ENCODE measurements around the gene LPP.

The LPP gene

DNA sequence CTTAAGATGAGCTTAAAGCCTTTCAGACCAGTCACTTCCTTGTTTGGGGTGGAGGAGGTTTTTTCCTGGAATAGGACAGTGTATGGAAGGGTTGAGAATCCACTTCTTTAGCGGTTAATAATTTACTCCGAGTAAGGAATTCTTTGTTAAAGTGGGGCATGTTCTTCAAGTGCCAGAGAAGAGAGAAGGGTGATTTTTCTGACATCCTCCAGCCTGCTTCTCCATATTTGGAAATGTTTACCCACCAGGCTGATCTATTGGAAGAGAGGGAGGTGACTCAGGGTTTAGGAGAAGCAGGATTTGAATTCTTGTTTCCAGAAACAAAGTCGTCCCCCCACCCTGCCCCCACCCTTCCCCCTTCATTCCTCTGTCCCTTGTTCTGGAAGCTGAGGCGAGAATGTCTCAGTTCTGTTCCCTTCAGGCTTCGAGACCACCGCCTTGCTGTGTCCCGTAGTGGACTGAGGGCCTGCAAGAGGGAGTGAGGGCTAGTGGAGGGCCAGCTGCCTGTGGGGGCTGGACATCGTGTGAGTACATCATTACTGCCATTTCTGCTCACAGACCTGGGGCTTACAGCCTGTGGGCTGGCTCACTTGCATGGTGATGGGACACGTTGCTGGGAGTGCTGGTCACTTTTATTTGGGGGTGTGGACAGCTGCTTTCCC lies 58.5 kb downstream of the LPP start:
- Histone ChIP-seq H3K4me3 (ENCODE audit: low read length) (no peak overlapping the region), H3K4me1 (ENCODE audit: control insufficient read depth, low read depth, low read length) (peaks cover 6% of the 10 kb centered on the region), H3K27me3 (ENCODE audit: insufficient read depth, low read length, poor library complexity) (no peaks in the 10 kb centered on the region), H3K23ac (ENCODE audit: low read length) (peak overlapping the region; percentile 29), H3K4ac (ENCODE audit: low read depth, low read length) (peak overlapping the region; percentile 8), H2AK5ac (ENCODE audit: low read length) (no peak overlapping the region), H2BK5ac (ENCODE audit: low read length) (peak overlapping the region; percentile 35), H3K18ac (ENCODE audit: low read length) (peak overlapping the region; percentile 0), H3K4me2 (ENCODE audit: low read length) (no peak overlapping the region), H4K8ac (ENCODE audit: low read depth, low read length) (no peak overlapping the region), H3K36me3 (ENCODE audit: control insufficient read depth, insufficient read depth, low read length) (no peaks in the 10 kb centered on the region), H3K9ac (ENCODE audit: low read length) (peak overlapping the region; percentile 56), H3K79me1 (ENCODE audit: low read length) (peaks cover 17% of the 10 kb centered on the region), H3K79me2 (ENCODE audit: control insufficient read depth, insufficient read depth, low read length) (peaks cover 12% of the 10 kb centered on the region), H2BK120ac (ENCODE audit: low read depth, low read length) (no peak overlapping the region), H3K27ac (ENCODE audit: low read depth, low read length) (no peak overlapping the region), H4K5ac (ENCODE audit: low read length) (no peak overlapping the region), H3K56ac (ENCODE audit: low read length) (peak overlapping the region; percentile 80), H2BK15ac (replicated peaks; ENCODE audit: low read depth) (no peak overlapping the region)
- WGBS (ENCODE audit: extremely low coverage, insufficient coverage, low lambda C conversion rate), result no CpG with 5 or more reads among the region's 9 CpGs
- DNase-seq, result peak; percentile 87

DNA sequence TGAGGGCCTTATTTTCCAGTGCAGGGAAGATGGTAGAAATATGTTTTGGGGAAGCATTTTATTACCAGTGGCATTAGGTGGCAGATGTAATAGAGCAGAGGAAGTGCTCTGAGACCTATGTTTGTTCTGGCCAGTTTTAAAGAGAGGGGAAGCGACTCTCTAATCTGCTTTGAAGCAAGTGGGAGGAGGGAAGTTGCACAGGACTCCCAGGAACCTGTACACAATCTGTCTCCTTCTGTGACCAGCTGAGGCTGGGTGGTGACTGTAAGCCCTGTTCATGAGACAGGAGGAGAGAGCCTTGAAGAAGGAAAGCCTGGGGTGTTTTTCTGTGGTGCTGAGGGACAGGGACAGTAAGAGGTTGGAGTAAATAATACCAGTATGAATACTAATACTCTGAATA lies 60.5 kb downstream of the LPP start:
- peaks cover 11% of the 10 kb centered on the region for H3K79me2 ChIP-seq (ENCODE audit: control insufficient read depth, insufficient read depth, low read length)
- H3K4me2 ChIP-seq (ENCODE audit: low read length), result no peak overlapping the region
- no peaks in the 10 kb centered on the region for H3K36me3 ChIP-seq (ENCODE audit: control insufficient read depth, insufficient read depth, low read length)
- H2BK5ac ChIP-seq (ENCODE audit: low read length), result no peak overlapping the region
- H4K8ac ChIP-seq (ENCODE audit: low read depth, low read length), result no peak overlapping the region
- no peak overlapping the region for H2BK15ac ChIP-seq (replicated peaks; ENCODE audit: low read depth)
- no peak overlapping the region for H2AK5ac ChIP-seq (ENCODE audit: low read length)
- no peak overlapping the region for H2BK120ac ChIP-seq (ENCODE audit: low read depth, low read length)
- H3K23ac ChIP-seq (ENCODE audit: low read length), result no peak overlapping the region
- H3K9ac ChIP-seq (ENCODE audit: low read length), result no peak overlapping the region
- H3K18ac ChIP-seq (ENCODE audit: low read length), result no peak overlapping the region
- no peak overlapping the region for H4K5ac ChIP-seq (ENCODE audit: low read length)
- DNase-seq, result no peak
- no CpG with 5 or more reads among the region's 1 CpG for WGBS (ENCODE audit: extremely low coverage, insufficient coverage, low lambda C conversion rate)
- H3K79me1 ChIP-seq (ENCODE audit: low read length), result peaks cover 13% of the 10 kb centered on the region
- H3K27ac ChIP-seq (ENCODE audit: low read depth, low read length), result no peak overlapping the region
- H3K4ac ChIP-seq (ENCODE audit: low read depth, low read length), result no peak overlapping the region
- H3K4me3 ChIP-seq (ENCODE audit: low read length), result no peak overlapping the region
- no peaks in the 10 kb centered on the region for H3K27me3 ChIP-seq (ENCODE audit: insufficient read depth, low read length, poor library complexity)
- H3K56ac ChIP-seq (ENCODE audit: low read length), result no peak overlapping the region
- H3K4me1 ChIP-seq (ENCODE audit: control insufficient read depth, low read depth, low read length), result peaks cover 6% of the 10 kb centered on the region

DNA sequence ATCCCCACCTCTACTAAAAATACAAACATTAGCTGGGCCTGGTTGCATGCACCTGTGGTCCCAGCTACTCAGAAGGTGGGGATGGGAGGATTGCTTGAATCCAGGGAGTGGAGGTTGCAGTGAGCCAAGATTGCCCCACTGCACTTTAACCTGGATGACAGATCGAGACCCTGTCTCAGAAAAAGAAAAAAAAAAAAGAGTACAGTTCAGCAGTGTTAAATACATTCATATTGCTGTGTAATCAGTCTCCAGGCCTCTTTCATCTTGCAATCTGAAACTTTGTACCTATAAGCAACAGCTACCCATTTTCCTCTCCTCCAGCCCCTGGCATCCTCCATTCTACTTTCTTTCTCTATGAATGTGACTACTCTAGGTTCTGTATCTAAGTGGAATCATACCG lies 61.2 kb downstream of the LPP start:
- Histone ChIP-seq H3K4ac (ENCODE audit: low read depth, low read length) (no peak overlapping the region), H3K56ac (ENCODE audit: low read length) (no peak overlapping the region), H3K27ac (ENCODE audit: low read depth, low read length) (no peak overlapping the region), H3K23ac (ENCODE audit: low read length) (no peak overlapping the region), H3K36me3 (ENCODE audit: control insufficient read depth, insufficient read depth, low read length) (no peaks in the 10 kb centered on the region), H4K5ac (ENCODE audit: low read length) (no peak overlapping the region), H3K4me1 (ENCODE audit: control insufficient read depth, low read depth, low read length) (peaks cover 6% of the 10 kb centered on the region), H3K79me1 (ENCODE audit: low read length) (peaks cover 14% of the 10 kb centered on the region), H4K8ac (ENCODE audit: low read depth, low read length) (no peak overlapping the region), H3K18ac (ENCODE audit: low read length) (no peak overlapping the region), H3K4me3 (ENCODE audit: low read length) (no peak overlapping the region), H3K27me3 (ENCODE audit: insufficient read depth, low read length, poor library complexity) (no peaks in the 10 kb centered on the region), H2AK5ac (ENCODE audit: low read length) (no peak overlapping the region), H3K79me2 (ENCODE audit: control insufficient read depth, insufficient read depth, low read length) (peaks cover 9% of the 10 kb centered on the region), H3K9ac (ENCODE audit: low read length) (no peak overlapping the region), H2BK120ac (ENCODE audit: low read depth, low read length) (no peak overlapping the region), H2BK5ac (ENCODE audit: low read length) (no peak overlapping the region), H2BK15ac (replicated peaks; ENCODE audit: low read depth) (no peak overlapping the region), H3K4me2 (ENCODE audit: low read length) (no peak overlapping the region)
- WGBS (ENCODE audit: extremely low coverage, insufficient coverage, low lambda C conversion rate), result no CpG with 5 or more reads among the region's 2 CpGs
- no peak for DNase-seq

DNA sequence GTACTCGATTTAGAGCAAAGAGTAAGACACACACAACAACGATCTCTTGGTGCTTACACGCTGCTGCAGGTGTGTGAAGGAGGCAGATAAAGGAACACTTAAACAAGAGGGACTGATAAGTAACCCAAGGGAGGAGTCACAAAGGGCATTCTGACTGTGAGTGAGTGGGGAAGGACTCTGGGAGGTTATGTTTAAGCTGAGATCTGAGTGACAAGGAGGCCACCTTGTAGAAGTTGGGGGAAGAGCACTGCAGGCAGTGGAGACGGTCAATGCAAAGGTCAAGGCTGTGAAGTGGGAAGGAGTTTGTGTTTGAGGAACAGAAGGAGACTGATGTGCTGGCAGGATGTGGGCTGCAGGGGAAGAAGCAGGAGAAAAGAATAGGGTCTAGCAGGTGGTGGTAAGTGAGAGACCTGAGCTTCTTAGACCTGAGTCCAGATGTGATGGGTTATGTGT lies 63.1 kb downstream of the LPP start:
- Histone ChIP-seq H4K5ac (ENCODE audit: low read length) (no peak overlapping the region), H3K23ac (ENCODE audit: low read length) (no peak overlapping the region), H3K36me3 (ENCODE audit: control insufficient read depth, insufficient read depth, low read length) (no peaks in the 10 kb centered on the region), H2BK5ac (ENCODE audit: low read length) (no peak overlapping the region), H3K79me2 (ENCODE audit: control insufficient read depth, insufficient read depth, low read length) (peaks cover 18% of the 10 kb centered on the region), H2BK15ac (replicated peaks; ENCODE audit: low read depth) (no peak overlapping the region), H3K9ac (ENCODE audit: low read length) (no peak overlapping the region), H3K4me1 (ENCODE audit: control insufficient read depth, low read depth, low read length) (peaks cover 6% of the 10 kb centered on the region), H3K27me3 (ENCODE audit: insufficient read depth, low read length, poor library complexity) (no peaks in the 10 kb centered on the region), H4K8ac (ENCODE audit: low read depth, low read length) (no peak overlapping the region), H3K4me3 (ENCODE audit: low read length) (no peak overlapping the region), H3K79me1 (ENCODE audit: low read length) (peaks cover 23% of the 10 kb centered on the region), H3K18ac (ENCODE audit: low read length) (no peak overlapping the region), H2AK5ac (ENCODE audit: low read length) (no peak overlapping the region), H3K56ac (ENCODE audit: low read length) (no peak overlapping the region), H3K27ac (ENCODE audit: low read depth, low read length) (no peak overlapping the region), H3K4ac (ENCODE audit: low read depth, low read length) (no peak overlapping the region), H3K4me2 (ENCODE audit: low read length) (no peak overlapping the region), H2BK120ac (ENCODE audit: low read depth, low read length) (no peak overlapping the region)
- no peak for DNase-seq
- no CpG with 5 or more reads among the region's 4 CpGs for WGBS (ENCODE audit: extremely low coverage, insufficient coverage, low lambda C conversion rate)

DNA sequence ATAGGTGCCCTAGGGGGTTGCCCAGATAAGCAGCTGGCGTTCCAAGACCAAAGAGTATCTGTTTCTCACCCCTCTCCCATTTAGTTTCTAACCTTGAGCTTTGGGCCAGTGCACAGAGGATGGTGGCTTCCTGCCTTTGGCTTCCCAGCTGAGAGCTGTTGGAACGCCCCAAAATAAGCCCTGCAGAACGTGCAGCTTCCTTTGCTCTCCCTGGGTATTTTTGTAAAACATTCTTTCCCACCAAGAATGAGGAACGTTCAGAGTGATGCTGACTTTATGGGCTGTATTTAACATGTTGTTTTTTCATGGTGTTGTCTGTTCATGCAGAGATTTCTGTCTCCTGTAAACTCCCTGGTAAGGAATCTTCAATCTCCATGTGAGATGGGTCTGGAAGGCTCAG lies 63.8 kb downstream of the LPP start:
- Histone ChIP-seq H3K27ac (ENCODE audit: low read depth, low read length) (no peak overlapping the region), H2BK120ac (ENCODE audit: low read depth, low read length) (no peak overlapping the region), H3K4me1 (ENCODE audit: control insufficient read depth, low read depth, low read length) (peaks cover 4% of the 10 kb centered on the region), H2BK15ac (replicated peaks; ENCODE audit: low read depth) (no peak overlapping the region), H3K4ac (ENCODE audit: low read depth, low read length) (no peak overlapping the region), H3K23ac (ENCODE audit: low read length) (no peak overlapping the region), H3K79me1 (ENCODE audit: low read length) (peaks cover 22% of the 10 kb centered on the region), H3K27me3 (ENCODE audit: insufficient read depth, low read length, poor library complexity) (no peaks in the 10 kb centered on the region), H3K18ac (ENCODE audit: low read length) (no peak overlapping the region), H3K56ac (ENCODE audit: low read length) (no peak overlapping the region), H3K9ac (ENCODE audit: low read length) (no peak overlapping the region), H2BK5ac (ENCODE audit: low read length) (no peak overlapping the region), H3K4me3 (ENCODE audit: low read length) (no peak overlapping the region), H4K5ac (ENCODE audit: low read length) (no peak overlapping the region), H3K4me2 (ENCODE audit: low read length) (no peak overlapping the region), H4K8ac (ENCODE audit: low read depth, low read length) (no peak overlapping the region), H3K79me2 (ENCODE audit: control insufficient read depth, insufficient read depth, low read length) (peaks cover 16% of the 10 kb centered on the region), H2AK5ac (ENCODE audit: low read length) (no peak overlapping the region), H3K36me3 (ENCODE audit: control insufficient read depth, insufficient read depth, low read length) (no peaks in the 10 kb centered on the region)
- no peak for DNase-seq
- WGBS (ENCODE audit: extremely low coverage, insufficient coverage, low lambda C conversion rate), result no CpG with 5 or more reads among the region's 4 CpGs

DNA sequence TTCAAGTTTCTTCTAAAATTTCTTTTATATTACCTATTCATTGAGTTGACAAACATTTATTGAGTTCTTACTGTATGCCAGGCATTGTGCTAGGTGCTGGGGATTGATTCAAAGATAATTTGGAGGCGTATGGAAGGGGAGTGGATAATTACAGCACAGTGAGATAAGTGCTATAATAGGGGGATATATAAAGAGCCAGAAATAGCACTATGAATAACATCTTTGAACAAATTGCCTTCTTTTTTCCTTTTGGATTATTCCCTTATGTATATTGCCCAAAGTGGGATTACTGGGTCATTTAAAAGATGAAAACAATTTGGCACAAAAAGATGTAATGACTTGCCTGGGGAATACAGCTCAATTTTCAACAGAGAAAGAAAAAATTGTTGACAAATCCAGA lies 64.6 kb downstream of the LPP start:
- no CpG with 5 or more reads among the region's 1 CpG for WGBS (ENCODE audit: extremely low coverage, insufficient coverage, low lambda C conversion rate)
- Histone ChIP-seq H3K4me3 (ENCODE audit: low read length) (no peak overlapping the region), H3K27ac (ENCODE audit: low read depth, low read length) (no peak overlapping the region), H3K27me3 (ENCODE audit: insufficient read depth, low read length, poor library complexity) (no peaks in the 10 kb centered on the region), H3K79me2 (ENCODE audit: control insufficient read depth, insufficient read depth, low read length) (peaks cover 14% of the 10 kb centered on the region), H3K18ac (ENCODE audit: low read length) (no peak overlapping the region), H3K23ac (ENCODE audit: low read length) (no peak overlapping the region), H3K4me2 (ENCODE audit: low read length) (no peak overlapping the region), H2AK5ac (ENCODE audit: low read length) (no peak overlapping the region), H4K5ac (ENCODE audit: low read length) (no peak overlapping the region), H2BK120ac (ENCODE audit: low read depth, low read length) (no peak overlapping the region), H3K9ac (ENCODE audit: low read length) (no peak overlapping the region), H2BK15ac (replicated peaks; ENCODE audit: low read depth) (no peak overlapping the region), H4K8ac (ENCODE audit: low read depth, low read length) (no peak overlapping the region), H3K36me3 (ENCODE audit: control insufficient read depth, insufficient read depth, low read length) (no peaks in the 10 kb centered on the region), H3K4me1 (ENCODE audit: control insufficient read depth, low read depth, low read length) (peaks cover 1% of the 10 kb centered on the region), H2BK5ac (ENCODE audit: low read length) (no peak overlapping the region), H3K56ac (ENCODE audit: low read length) (no peak overlapping the region), H3K4ac (ENCODE audit: low read depth, low read length) (no peak overlapping the region), H3K79me1 (ENCODE audit: low read length) (peaks cover 19% of the 10 kb centered on the region)
- DNase-seq, result no peak
